KG1 (cell line): Measurements from ENCODE around the gene IGFBP7.

Experiments used
- DNase-seq: peaks from one replicate; lab custom pipeline; 2025; lab: John Stamatoyannopoulos, UW

Gene IGFBP7

GRCh38 chr4:57095245-57095644 lies 14.9 kb downstream of the IGFBP7 start:
- no peak for DNase-seq

DNA sequence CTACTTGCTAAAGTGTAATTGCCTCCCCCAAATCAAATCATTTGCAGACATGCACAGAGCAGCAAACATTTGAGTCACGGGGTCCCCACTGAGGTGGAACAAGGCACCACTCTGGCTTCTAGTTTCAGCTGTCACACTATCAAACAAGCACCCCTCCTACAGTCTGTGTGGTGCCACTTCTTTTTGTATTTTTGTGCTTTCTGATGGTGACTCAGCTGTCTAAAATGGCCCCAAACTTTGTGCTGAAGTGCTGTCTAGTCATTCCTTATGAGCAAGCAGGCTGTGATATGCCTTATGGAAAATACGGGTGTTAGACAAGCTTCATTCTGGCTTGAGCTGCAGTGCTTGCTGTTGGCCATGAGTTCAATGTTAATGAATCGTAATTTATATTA lies 15.4 kb downstream of the IGFBP7 start:
- no peak for DNase-seq

GRCh38 chr4:57093845-57094831 lies 16.0 kb downstream of the IGFBP7 start:
- no peak for DNase-seq

- DNase-seq, result no peak
Measured at GRCh38 chr4:57091657-57092162, 18.5 kb downstream of the IGFBP7 start.

GRCh38 chr4:57090079-57090478 lies 20.1 kb downstream of the IGFBP7 start:
- DNase-seq, result no peak

- no peak for DNase-seq
Measured at GRCh38 chr4:57089549-57089948, 20.6 kb downstream of the IGFBP7 start.

DNA sequence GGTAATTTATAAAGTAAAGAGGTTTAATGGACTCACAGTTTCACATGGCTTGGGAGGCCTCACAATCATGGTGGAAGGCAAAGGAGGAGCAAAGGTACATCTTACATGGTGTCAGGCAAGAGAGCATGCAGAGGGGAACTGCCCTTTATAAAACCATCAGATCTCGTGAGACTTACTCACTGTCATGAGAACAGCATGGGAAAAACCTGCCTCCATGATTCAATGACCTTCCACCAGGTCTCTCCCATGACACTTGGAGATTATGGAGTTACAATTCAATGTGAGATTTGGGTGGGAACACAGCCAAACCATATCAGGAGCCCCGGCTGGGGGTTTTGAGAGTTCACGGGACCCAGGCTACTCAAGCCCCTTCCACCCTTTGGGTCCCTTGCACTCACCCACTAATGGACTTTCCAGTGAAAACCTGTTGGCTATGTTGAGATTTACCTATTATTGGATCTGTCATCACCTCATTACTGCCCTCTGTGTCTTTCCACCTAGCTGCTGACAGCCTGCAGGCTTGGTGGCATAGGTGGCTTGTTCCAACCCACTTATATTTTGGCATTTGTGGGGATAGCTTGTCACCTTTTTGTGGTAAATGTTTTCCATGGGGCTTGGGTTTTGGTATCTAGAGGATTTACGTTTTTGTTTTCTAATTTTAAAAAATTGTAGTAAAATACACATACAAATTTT lies 24.0 kb downstream of the IGFBP7 start:
- DNase-seq, result no peak

GRCh38 chr4:57085278-57085677 lies 24.9 kb downstream of the IGFBP7 start:
- no peak for DNase-seq

GRCh38 chr4:57084360-57084759 lies 25.8 kb downstream of the IGFBP7 start:
- no peak for DNase-seq

GRCh38 chr4:57083090-57083489 lies 27.1 kb downstream of the IGFBP7 start:
- no peak for DNase-seq

DNA sequence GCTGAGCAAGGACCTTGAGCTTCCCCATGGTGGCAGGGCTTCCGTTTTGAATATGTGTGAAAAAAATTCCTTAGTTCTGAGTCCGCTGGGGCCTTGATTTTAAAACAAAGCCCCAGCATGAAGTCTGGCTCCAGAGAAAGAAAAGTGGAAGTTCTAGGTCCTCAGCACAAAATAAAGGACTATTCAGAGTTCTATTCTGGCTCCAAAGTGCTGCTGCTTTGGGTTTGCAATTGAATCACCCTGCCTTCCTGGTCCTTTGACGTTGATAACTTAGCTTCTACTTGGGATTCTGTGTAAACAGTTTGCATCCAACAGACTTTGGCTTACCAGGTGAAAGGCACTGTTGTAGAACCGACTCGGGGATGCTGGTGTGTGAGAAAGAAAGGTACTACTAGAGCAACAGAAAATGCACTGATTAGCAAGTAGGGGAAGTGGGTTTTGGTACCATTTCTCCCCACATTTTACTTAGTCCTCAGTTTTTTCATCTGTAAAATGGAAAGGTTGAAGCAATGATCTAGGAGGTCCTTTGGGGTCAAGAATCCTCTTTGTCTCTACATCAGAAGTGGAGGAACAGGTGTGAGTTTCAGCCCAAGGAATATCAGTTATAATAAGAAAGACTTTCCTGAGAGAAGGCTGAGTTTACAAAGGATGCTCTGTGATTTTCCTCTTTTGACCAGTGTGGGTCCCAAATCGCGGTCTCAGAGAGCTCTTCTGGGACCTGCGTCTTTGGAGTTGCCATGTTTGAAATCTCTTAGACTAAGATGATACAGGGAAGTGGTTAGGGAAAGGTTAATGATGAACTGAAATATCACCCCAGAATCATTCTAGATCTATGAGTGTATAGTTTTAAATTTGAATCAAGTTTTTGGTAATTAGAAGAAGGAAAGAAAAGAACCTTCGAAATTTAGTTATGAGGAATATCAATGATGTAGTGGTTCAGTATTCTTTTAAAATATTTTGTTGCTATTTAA lies 28.2 kb downstream of the IGFBP7 start:
- DNase-seq, result no peak

GRCh38 chr4:57080781-57081650 lies 29.2 kb downstream of the IGFBP7 start:
- DNase-seq, result no peak

DNA sequence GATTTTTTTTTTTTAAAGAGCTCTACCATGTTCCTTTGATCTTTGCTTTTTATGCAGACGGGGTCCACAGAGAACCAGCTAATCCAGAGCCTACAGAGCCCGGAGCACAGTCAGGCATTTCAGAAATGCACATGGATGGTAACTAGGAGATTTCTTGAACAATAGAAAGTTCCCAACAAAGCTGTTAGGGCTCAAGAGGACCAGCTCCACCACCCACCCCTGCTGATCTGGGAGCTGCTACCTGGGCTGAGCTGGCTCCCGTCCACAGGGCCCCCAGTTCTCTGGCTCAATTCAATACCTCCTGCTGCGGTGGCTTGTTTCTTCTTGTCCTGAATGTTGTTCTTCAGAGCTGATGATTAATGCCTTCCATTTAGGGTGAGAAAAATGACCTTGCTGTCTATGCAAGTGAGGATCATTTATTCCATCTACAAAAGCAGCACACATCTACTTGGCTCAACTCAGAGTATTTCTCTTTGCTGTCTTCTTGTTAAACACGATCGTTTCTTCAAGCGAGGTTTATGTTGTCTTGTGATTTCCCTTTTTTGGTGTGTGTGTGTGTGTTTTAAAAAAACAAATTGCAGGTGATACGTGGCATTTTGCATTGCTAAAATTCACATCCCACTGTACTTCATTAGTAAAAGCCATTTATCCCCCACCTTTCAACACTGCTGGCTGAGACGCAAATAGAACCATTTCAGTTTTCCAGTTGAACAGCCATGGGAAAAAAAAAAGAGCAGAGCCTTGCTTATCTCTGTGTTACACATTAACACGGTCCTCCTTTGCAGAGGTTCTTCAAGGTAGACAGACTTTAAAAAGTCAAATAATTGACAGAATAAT lies 31.3 kb downstream of the IGFBP7 start:
- no peak for DNase-seq

GRCh38 chr4:57077550-57078343 lies 32.4 kb downstream of the IGFBP7 start:
- no peak for DNase-seq

DNA sequence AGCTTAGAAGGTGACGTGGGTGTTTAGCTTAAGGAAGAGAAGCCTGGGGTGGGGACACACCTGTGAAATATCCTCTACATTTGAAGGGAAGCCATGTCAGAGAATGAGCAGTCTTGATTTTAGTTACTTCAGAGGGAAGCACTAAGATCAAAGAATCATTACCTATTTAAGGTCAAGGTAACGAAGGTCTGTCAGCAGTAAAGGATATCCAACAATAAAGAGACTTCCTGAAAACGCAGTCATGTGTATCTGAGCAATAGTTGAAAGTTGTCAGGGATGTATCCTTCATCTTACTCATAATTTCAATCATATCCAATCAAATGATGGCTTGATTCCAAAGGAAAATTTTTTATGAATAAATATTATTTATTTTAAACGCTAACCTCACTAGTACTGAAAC lies 33.5 kb downstream of the IGFBP7 start:
- DNase-seq, result no peak

GRCh38 chr4:57075367-57075766 lies 34.8 kb downstream of the IGFBP7 start:
- no peak for DNase-seq

GRCh38 chr4:57074744-57075143 lies 35.4 kb downstream of the IGFBP7 start:
- no peak for DNase-seq

DNA sequence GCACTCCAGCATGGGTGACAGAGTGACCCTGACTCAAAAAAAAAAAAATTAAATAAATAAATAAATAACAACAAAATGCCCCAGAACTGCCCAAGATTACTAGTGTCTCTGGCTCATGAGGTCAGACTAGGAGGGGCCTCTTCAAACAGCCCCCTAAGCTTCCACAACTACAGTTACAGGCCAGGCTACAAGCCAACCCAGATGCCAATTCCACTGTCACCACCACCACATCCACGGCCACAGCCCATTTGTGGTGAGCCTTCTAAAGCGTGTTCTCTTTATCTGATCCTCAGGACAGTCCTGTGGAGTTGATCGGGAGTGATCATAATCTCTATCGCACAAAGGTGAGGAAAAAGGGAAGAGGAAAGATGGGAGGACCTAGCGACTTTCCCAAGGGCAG lies 36.6 kb downstream of the IGFBP7 start:
- DNase-seq, result no peak

DNA sequence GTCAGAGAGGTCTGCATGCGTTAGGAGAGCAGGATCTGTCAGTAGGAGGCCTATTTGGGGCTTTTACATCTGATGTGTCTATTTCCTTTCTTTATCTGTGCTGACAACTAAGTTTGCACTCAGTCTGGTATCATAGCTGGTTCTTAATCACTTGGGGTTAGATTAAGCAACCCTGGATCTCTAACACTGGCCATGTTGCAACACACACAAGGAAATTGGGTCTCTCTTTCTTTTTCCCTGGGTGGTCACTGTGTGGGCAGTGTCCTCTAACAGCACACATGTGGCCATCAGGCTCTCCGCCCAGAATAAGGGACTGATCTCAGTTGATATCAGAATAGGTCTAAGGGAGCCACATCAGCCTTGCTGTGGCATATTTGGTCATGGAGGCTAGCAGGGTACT lies 38.9 kb downstream of the IGFBP7 start:
- no peak for DNase-seq
